Measurements from ENCODE around the gene OTOG.

OTOG gene

DNA sequence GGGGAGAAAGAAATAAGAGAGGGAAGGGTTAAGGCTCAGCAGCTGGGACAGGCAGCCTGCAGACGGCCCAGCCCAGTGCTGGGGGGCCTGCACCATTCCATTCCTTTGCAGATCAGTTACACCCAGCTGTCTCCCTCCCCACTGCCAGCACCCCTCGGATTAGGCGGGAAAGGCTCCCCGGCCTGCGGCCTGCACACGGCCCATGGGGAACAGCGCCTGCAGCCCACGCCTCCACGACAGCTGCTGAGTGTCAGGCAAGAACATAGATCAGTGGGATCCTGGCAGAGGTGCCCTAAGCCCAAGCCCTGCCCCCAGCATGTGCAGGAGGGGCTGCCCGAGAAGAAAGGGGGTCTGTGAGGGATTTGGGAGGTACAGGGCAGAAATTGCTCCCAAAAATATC is 106.6 kb downstream of the OTOG start:
- in situ Hi-C loops (cut with MboI; ENCODE audit: low pct_unique_long_range_greater_than_20kb, low sequenced_read_pairs, unreplicated experiment), result no loop called here
- TF ChIP-seq, protein P1, sequence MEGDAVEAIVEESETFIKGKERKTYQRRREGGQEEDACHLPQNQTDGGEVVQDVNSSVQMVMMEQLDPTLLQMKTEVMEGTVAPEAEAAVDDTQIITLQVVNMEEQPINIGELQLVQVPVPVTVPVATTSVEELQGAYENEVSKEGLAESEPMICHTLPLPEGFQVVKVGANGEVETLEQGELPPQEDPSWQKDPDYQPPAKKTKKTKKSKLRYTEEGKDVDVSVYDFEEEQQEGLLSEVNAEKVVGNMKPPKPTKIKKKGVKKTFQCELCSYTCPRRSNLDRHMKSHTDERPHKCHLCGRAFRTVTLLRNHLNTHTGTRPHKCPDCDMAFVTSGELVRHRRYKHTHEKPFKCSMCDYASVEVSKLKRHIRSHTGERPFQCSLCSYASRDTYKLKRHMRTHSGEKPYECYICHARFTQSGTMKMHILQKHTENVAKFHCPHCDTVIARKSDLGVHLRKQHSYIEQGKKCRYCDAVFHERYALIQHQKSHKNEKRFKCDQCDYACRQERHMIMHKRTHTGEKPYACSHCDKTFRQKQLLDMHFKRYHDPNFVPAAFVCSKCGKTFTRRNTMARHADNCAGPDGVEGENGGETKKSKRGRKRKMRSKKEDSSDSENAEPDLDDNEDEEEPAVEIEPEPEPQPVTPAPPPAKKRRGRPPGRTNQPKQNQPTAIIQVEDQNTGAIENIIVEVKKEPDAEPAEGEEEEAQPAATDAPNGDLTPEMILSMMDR (IDR thresholded peaks at IDR 0.05; ENCODE audit: extremely low read depth, insufficient read depth, missing control alignments), result no peak
- no peak for DNase-seq (ENCODE audit: low spot score)

DNA sequence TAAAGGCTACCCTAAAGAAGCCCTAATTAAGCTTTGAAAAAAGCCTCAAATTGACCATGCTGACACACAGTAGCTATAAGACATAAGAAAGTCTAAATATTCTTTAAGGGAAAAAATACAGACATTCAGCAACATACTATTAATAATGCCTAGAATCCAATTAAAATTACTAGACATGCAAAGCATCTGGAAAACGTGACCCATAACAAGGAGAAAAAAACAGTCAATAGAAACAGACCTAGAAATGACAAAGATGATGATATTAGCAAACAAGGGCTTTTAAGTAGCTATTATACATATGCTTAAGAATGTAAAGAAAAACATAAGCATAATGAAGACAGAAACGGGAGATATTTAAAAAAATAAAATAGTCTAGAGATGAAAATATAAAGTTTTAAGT is 108.6 kb downstream of the OTOG start:
- in situ Hi-C loops (cut with MboI; ENCODE audit: low pct_unique_long_range_greater_than_20kb, low sequenced_read_pairs, unreplicated experiment), result no loop called here
- TF ChIP-seq, protein P1 (IDR thresholded peaks at IDR 0.05; ENCODE audit: extremely low read depth, insufficient read depth, missing control alignments), result no peak
- peak; percentile 3 for DNase-seq (ENCODE audit: low spot score)

DNA sequence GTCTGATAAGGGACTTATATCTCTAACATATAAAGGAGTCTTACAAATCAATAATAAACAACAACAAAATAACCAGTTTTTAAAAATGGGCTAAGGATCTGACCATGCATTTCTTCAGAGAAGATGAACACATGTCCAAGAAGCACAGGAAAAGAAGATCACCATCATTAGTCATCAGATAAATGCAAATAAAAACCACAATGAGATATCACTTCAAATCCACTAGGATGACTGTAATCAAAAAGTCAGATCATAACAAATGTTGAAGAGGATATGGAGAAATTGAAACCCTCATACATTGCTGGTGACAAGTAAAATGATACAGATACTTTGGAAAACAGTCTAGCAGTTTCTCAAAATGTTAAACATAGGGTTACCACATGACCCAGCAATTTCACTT is 111.2 kb downstream of the OTOG start:
- no peak for DNase-seq (ENCODE audit: low spot score)
- in situ Hi-C loops (cut with MboI; ENCODE audit: low pct_unique_long_range_greater_than_20kb, low sequenced_read_pairs, unreplicated experiment), result no loop called here
- TF ChIP-seq, protein P1 (IDR thresholded peaks at IDR 0.05; ENCODE audit: extremely low read depth, insufficient read depth, missing control alignments), result no peak

DNA sequence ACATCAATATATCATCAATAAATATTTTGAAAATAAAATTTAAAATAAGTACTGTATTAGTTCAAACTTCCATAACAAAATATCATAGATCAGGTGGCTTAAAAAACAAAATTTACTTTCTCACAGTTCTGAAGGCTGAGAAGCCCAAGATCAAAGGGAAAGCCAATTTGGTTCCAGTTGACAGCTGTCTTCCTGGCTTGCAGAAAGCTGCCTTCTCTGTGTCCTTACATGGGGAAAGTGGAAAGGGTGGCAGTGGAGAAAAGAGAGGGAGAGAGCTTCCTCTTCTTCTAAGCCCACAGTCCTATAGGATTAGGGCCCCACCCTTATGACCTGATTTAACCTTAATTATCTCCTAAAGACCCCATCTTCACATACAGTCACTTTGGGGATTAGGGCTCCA is 121.1 kb downstream of the OTOG start:
- no peak for DNase-seq (ENCODE audit: low spot score)
- TF ChIP-seq, protein P1 (IDR thresholded peaks at IDR 0.05; ENCODE audit: extremely low read depth, insufficient read depth, missing control alignments), result no peak
- in situ Hi-C loops (cut with MboI; ENCODE audit: low pct_unique_long_range_greater_than_20kb, low sequenced_read_pairs, unreplicated experiment), result no loop called here

DNA sequence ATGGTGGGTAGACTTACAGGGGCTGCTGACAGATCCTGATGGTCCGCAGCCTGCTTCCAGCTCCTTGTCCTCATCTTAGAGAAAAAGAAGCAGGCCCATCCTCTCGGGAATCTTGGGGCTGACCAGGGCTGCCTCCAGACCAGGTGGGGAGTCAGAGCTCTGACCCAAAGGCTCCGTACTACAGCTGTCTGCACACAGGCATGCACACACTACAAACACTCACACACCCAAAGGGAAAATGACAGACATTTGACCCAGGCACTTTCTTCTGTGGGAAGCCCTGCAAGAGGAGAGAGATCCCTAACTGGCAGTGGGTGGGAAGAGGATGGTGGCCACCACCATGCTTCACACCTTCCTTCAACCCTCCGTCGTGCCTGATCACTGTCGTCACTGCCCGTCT is 125.4 kb downstream of the OTOG start:
- DNase-seq (ENCODE audit: low spot score), result no peak
- in situ Hi-C loops (cut with MboI; ENCODE audit: low pct_unique_long_range_greater_than_20kb, low sequenced_read_pairs, unreplicated experiment), result no loop called here
- TF ChIP-seq, protein P1 (IDR thresholded peaks at IDR 0.05; ENCODE audit: extremely low read depth, insufficient read depth, missing control alignments), result no peak

DNA sequence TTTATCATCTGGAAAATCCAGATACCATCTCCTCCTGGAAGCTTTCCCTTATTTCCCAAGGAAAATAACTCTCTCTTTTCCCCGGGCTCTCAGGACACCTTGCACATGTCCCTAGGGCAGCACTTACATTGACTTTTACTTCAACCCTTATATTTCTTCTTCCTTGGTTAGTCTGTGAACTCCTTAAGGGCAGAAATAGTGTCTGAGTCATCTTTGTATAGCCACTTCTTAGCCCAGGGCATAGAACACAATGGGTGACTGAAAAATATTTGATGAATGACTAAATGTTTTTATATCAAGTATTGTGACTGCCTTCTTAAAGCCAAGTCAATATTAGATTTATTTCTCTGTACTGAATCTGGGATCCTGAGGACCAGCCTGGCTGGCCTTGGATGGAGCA is 126.9 kb downstream of the OTOG start:
- in situ Hi-C loops (cut with MboI; ENCODE audit: low pct_unique_long_range_greater_than_20kb, low sequenced_read_pairs, unreplicated experiment), result no loop called here
- DNase-seq (ENCODE audit: low spot score), result no peak
- TF ChIP-seq, protein P1 (IDR thresholded peaks at IDR 0.05; ENCODE audit: extremely low read depth, insufficient read depth, missing control alignments), result no peak

DNA sequence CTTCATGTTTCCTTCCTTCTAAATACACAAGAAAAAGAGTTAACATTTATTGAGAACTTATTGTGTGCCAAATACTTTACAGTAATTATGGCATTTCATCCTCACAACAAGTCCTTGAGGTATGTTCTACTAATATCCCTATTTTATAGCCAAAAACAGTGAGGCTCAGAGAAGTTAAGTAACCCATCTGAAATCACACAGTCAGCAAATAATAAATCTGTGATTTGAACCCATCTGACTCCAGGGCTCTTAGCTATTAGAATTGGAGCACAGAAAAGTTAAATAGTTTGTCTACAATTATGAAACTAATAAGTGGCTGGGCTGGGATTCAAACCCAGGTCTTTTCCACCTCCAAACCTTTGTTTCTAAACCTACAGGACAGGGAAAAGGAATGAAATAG is 135.8 kb downstream of the OTOG start:
- no peak for DNase-seq (ENCODE audit: low spot score)
- TF ChIP-seq, protein P1 (IDR thresholded peaks at IDR 0.05; ENCODE audit: extremely low read depth, insufficient read depth, missing control alignments), result no peak
- in situ Hi-C loops (cut with MboI; ENCODE audit: low pct_unique_long_range_greater_than_20kb, low sequenced_read_pairs, unreplicated experiment), result no loop called here
